C4-2B (cell line): Measurements from ENCODE around the gene LPAR6.
"Not testable (repeated sequence)": the region's sequence is repeated elsewhere in the genome, so short reads cannot be mapped to it uniquely, and the experiment has no call there.

Experiments used
- H3K27ac ChIP-seq: fragments of 450-650 bp; 2 replicates; pipeline ENCODE4 v1.5.1; 2017
- CTCF ChIP-seq: fragments of 450-650 bp; conservative IDR thresholded peaks from 2 replicates; pipeline ENCODE4 v1.5.1; 2017; ENCODE audit warnings: mild to moderate bottlenecking
- ZFX ChIP-seq: fragments of 450-650 bp; IDR thresholded peaks from 2 replicates; pipeline ENCODE4 v1.6.1; 2017

The LPAR6 gene

GRCh38 chr13:48412881-48413351, at the start of gene LPAR6:
TSS of gene LPAR6 (minus strand) at chr13:48413113. CDS start at chr13:48412423, 690 bp downstream.
- no peak for TF ChIP-seq CTCF
- no peak for TF ChIP-seq ZFX
- H3K27ac ChIP-seq, result no peak within 1 kb of the TSS

- TF ChIP-seq CTCF (no peak), ZFX (no peak)
- no peak overlapping the region for H3K27ac ChIP-seq
Observed at GRCh38 chr13:48457578-48458242, 44.8 kb upstream of the LPAR6 start.

- no peak for TF ChIP-seq CTCF
- TF ChIP-seq ZFX, result no peak
- H3K27ac ChIP-seq, result no peak overlapping the region
Observed at GRCh38 chr13:48456546-48456945, 43.6 kb upstream of the LPAR6 start.

- H3K27ac ChIP-seq, result not testable (repeated sequence)
Observed at GRCh38 chr13:48451196-48451595, 38.3 kb upstream of the LPAR6 start.

GRCh38 chr13:48449656-48450055, 36.7 kb upstream of the LPAR6 start:
- H3K27ac ChIP-seq, result no peak overlapping the region
- TF ChIP-seq CTCF, result no peak
- TF ChIP-seq ZFX, result no peak

- H3K27ac ChIP-seq, result no peak overlapping the region
- TF ChIP-seq CTCF (no peak), ZFX (no peak)
Observed at GRCh38 chr13:48448959-48449614, 36.2 kb upstream of the LPAR6 start.

- no peak overlapping the region for H3K27ac ChIP-seq
Observed at GRCh38 chr13:48448285-48448958, 35.5 kb upstream of the LPAR6 start.

More at GRCh38 chr13:48448285-48448958, 35.5 kb upstream of the LPAR6 start:
- no peak for TF ChIP-seq ZFX
- TF ChIP-seq CTCF, result no peak
